ENCODE measurements around the gene METTL4.

METTL4 gene

GRCh38 chr18:2571200-2572170, at the start of gene METTL4, which contains the start of gene NDC80:
METTL4 (minus strand) TSS chr18:2571505; CDS start chr18:2567216, 4,289 bp downstream.
NDC80 (plus strand) TSS chr18:2571557; CDS start chr18:2572986, 1,429 bp downstream.
- peak; percentile 96 for DNase-seq (ENCODE audit: low read depth, low spot score)

- DNase-seq (ENCODE audit: low read depth, low spot score) = no peak
These were observed 46.7 kb upstream of the METTL4 start for GRCh38 chr18:2618009-2618408.

DNA sequence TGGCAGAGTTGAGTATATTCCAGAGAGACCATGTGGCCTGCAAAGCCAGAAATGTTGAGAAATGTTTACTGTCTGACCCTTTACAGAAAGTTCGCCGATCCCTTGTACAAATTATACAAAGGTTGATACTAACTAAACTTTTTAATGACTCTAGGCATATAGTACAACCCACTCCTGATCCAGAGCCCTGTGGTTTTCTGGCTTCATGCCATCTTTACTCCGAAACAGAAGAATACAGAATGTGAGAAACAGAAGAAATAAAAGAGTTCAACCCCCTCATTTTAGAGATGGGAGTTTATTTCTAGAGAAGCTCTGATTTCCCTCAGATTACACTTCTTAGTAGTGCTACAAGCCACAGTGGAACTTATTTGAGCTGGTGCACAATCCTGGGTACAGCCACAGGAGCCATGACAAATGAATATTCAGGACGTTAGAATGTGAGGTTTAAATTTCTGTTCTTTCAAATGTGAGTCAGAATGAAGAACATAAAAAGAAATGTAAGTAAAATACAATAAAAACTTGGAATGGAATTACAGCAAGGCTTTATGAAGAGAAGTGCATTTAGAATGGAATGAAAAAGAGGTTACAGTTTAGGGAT, 46.2 kb upstream of the METTL4 start:
- no peak for DNase-seq (ENCODE audit: low read depth, low spot score)

DNA sequence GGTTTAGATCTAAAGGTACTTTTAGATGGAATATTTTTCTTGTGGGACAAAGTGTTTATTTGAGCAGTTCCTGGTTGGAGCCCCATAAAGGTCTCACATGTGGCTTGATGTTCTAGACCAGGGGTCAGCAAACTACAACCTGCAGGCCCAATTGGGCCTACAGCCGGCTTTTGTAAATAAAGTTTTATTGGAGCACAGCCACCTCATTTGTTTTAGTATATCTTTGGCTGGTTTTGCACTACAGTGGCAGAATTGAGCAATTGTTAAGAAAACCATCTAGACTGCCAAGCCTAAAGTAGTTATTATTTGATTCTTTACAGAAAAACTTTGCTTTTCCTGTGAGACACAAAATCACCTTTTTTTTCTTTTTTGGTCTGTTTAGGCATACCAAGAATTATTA, 41.7 kb upstream of the METTL4 start:
- no peak for DNase-seq (ENCODE audit: low read depth, low spot score)

DNA sequence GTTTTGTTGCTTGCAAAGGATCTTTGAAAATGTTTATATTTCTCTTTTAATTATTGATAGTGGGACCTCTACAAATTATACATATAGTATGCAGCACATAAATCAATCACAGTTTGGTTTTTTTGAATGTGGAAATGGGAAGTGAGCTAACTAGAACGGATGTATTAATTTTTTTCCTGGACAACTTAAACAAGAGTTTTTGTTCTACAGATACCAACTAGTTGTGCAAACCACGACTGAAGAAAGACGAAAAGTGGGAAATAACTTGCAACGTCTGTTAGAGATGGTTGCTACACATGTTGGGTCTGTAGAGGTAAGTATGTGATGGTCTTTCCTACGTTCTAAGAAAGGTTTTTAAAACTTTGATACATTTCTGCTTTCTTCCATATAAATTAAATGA, 39.2 kb upstream of the METTL4 start:
- no peak for DNase-seq (ENCODE audit: low read depth, low spot score)

GRCh38 chr18:2609604-2610003, 38.3 kb upstream of the METTL4 start:
- no peak for DNase-seq (ENCODE audit: low read depth, low spot score)

GRCh38 chr18:2606335-2606734, 35.0 kb upstream of the METTL4 start:
- DNase-seq (ENCODE audit: low read depth, low spot score) = no peak

- DNase-seq (ENCODE audit: low read depth, low spot score) = no peak
These were observed 31.5 kb upstream of the METTL4 start for GRCh38 chr18:2602844-2603243.

GRCh38 chr18:2597639-2598038, 26.3 kb upstream of the METTL4 start:
- no peak for DNase-seq (ENCODE audit: low read depth, low spot score)

DNA sequence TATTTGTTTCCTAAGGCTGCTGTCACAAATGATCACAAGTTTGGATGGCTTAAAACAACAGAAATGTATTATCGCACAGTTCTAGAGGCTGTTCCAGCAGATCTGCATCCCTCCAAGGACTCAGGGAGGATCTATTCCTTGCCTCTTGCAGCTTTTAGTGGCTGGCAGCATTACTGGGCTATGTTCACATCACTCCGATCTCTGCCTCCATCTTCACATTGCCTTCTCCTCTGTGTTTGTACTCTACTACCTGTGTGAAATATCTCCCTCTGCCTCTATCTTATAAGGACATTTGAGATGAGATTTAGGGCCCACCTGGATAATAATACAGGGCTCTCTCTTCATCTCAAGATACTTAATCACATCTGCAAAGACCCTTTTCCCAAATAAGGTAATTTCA, 19.0 kb upstream of the METTL4 start:
- DNase-seq (ENCODE audit: low read depth, low spot score) = no peak

DNA sequence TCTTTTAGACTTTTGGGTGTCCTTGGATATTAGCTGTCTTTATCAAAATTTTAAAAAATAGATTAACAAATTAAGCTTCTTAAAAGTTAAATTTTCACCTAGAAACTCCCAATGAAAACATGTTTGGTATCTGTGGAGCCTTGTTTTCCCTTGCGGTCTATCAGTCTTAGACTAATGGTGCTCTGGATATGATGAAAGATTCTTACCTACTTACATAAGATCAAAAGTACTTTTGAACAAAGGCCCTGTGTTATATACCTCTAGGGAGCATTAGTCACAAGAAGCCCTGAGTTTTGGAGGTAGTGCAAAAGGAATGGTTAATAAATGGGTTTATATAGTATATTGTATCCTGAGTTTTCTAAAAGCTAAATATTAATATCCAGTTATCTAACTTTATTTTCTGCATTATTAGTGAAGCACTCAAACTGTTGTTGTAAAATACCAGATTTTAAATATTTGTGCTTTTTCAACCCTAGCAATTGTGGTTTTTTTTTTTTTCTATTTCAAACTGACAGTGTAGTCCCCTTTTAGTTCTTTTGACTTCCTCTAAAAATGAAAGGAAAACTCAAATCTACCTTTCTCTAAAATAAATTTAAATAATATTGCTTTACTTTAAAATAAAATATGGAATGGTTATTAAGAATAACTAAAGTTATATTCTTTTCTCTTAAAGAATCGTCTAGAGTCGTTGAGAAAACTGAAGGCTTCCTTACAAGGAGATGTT, 18.2 kb upstream of the METTL4 start:
- no peak for DNase-seq (ENCODE audit: low read depth, low spot score)

DNA sequence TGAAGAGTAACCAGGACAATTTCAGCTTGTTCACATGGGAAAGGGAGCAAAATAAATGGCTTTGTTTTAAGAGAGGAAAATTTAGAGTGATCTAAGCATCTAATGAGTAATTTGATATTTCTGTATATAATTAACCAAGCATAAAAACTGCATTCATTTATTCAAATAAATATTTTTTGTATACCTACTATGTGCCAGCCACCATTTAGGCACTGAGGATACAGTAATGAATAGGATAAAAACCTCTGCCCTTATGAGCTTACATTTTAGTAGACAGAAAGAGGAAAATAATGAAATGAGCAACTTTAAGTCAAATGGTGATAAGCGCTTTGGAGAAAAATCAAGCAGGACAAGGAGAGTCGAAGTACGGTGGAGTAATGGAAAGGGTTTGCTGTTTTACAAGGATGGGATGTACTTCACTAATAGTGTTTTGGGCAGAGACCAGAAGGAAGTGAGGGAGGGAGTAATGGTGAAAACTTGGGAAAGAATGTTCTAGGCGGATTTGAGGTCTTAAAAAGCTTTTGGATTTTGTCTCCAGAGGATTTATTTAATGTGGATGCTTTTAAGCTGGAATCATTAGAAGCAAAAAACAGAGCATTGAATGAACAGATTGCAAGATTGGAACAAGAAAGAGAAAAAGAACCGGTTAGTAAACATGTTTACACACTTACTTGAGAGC, 17.5 kb upstream of the METTL4 start:
- DNase-seq (ENCODE audit: low read depth, low spot score) = no peak

DNA sequence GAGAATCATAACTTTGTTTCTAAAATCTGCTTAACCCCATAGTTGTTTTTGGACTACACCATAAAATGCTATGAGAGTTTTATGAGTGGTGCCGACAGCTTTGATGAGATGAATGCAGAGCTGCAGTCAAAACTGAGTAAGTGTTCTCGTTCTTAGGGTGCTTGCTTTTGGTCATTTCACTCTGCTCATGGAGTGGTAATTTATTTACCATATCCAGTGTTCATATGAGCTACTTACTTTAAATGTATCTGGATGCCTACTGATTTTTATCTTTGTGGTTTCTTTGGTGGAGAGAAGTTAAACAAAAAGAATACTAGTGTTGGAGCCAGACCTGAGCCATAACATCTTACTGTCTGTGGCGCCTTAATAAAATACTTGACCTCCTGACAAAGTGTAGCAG, 16.5 kb upstream of the METTL4 start:
- no peak for DNase-seq (ENCODE audit: low read depth, low spot score)

DNA sequence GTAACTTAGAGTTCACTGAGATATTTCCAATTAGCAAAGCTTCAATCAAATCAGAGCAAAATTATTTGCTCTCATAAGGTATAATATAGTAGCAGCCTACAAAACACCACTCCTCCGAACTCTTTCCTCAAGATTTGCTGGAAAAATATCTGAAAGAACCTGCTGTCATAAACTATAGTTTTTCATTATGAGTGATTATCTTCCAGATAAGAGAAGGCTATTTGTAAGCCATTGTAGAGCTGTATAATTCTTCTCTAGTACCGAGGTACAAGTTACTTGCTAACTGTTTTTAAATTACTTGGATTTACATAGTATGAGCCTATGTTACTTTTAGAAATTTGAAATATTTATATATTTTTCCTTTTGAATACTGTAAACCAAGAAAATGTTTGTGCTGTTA, 2.1 kb upstream of the METTL4 start:
- no peak for DNase-seq (ENCODE audit: low read depth, low spot score)

- DNase-seq (ENCODE audit: low read depth, low spot score) = no peak
These were observed 1.6 kb upstream of the METTL4 start for GRCh38 chr18:2572892-2573291.

- DNase-seq (ENCODE audit: low read depth, low spot score) = peak; percentile 18
These were observed 865 bp upstream of the METTL4 start for GRCh38 chr18:2572171-2572569.

DNA sequence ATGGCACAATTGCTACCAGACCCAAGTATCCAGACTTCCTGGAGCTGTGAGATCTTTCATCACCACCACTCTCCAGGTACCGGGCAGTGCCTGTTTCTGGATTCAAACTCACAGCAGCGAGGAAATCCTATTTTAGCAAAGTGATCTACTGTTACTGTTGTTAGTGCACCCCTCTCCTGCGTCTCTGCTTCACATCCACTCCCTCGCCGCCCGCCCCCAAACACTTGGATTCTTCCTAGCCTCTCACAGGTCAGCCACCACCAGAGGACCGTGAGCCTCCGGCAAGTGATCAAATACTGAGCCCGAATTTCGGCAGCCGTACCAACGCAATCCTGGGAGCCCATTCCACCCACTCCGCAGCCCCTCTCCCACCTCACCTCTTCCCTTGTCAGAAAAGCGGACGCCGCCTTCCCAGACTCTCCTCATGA, 519 bp downstream of the METTL4 start:
- no peak for DNase-seq (ENCODE audit: low read depth, low spot score)

- DNase-seq (ENCODE audit: low read depth, low spot score) = no peak
These were observed 1.7 kb downstream of the METTL4 start for GRCh38 chr18:2569338-2570207.

- no peak for DNase-seq (ENCODE audit: low read depth, low spot score)
These were observed 2.7 kb downstream of the METTL4 start for GRCh38 chr18:2568605-2569004.

DNA sequence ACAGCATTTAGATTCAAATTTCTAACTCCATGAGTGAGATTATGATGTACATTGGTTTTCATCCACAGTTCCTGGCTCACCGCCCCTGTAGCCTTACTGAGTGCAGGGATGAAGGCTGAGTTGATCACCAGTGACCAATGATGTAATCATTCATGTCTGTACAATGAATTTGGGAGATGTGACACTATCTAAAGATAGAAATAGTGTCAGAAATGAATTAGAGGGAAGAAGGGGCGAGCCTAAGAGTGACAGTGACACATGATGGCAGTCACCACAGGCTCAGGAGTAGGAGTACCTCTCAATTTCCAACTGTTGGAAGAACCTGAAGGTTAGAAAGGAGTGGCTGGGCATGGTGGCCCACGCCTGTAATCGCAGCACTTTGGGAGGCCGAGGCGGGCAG, 3.2 kb downstream of the METTL4 start:
- no peak for DNase-seq (ENCODE audit: low read depth, low spot score)

DNA sequence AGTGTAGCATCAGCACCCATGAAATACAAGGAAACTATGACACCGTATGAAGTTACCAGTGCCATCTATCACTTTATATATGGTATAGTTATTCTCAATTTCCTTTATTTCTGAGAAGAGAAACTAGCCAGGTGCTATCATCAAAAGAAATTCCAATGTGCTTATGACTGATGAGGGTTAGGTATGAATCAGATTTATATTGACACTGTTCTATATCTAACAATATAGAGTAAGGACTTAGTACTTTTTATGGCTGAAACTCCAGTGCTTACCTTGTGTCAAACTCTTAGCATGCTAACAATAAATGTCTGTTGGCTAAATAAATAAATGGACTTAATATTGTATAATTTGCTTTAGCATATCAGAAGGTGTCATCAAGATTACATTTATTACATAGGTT, 6.9 kb downstream of the METTL4 start:
- DNase-seq (ENCODE audit: low read depth, low spot score) = no peak
